Measurements from ENCODE around the gene CDT1. TPM values are rescaled to one million over a fixed set of nuclear protein-coding genes. Genes with fewer than 3 reads are reported as not detected.

CDT1 gene
- total RNA-seq, 1 experiment from 2014 or later: 154 TPM

- DNase-seq (ENCODE audit: low spot score): no peak
- ATAC-seq: peak; percentile 32
- peaks cover 13% of the 10 kb centered on the region for H3K4me1 Mint-ChIP-seq
- no peak overlapping the region for H3K27ac Mint-ChIP-seq
- 0 out of 2 replicates have a peak, but pooled peaks cover 3% of the 10 kb centered on the region for H3K27me3 Mint-ChIP-seq (ENCODE audit: low read depth)
- TF ChIP-seq E2F5 (CRISPR knock-in tag; IDR thresholded peaks at IDR 0.05) (0 out of 2 replicates have a peak, but pooled peaks have one; percentile 17), SP1 (CRISPR knock-in tag; conservative IDR thresholded peaks at IDR 0.05) (no peak), TEAD4 (CRISPR knock-in tag; IDR thresholded peaks at IDR 0.05) (no peak), SOX15 (CRISPR knock-in tag; IDR thresholded peaks at IDR 0.05) (no peak), MXD4 (CRISPR knock-in tag; IDR thresholded peaks at IDR 0.05; ENCODE audit: borderline replicate concordance) (no peak), USF1 (CRISPR knock-in tag; IDR thresholded peaks at IDR 0.05) (no peak), ZBTB21 (CRISPR knock-in tag; IDR thresholded peaks at IDR 0.05; ENCODE audit: borderline replicate concordance) (no peak)
- POLR2A ChIA-PET: interaction anchor here (1.0 to 1.5 kb wide), 3 partner anchors 12 to 26 kb away, joined by 3 to 4 read pairs (median 3); no protein-coding TSS in a partner anchor
- no peak overlapping the region for H3K4me3 Mint-ChIP-seq
- CTCF ChIA-PET: interaction anchor here (0.6 to 10.5 kb wide), 24 partner anchors 8 to 383 kb away, joined by 3 to 117 read pairs (median 5); partner anchors contain the start of gene MVD
- H3K36me3 Mint-ChIP-seq: no peaks in the 10 kb centered on the region
- no peaks in the 10 kb centered on the region for H3K9me3 Mint-ChIP-seq
Observed at GRCh38 chr16:88784856-88785105, 18.8 kb upstream of the CDT1 start.

DNA sequence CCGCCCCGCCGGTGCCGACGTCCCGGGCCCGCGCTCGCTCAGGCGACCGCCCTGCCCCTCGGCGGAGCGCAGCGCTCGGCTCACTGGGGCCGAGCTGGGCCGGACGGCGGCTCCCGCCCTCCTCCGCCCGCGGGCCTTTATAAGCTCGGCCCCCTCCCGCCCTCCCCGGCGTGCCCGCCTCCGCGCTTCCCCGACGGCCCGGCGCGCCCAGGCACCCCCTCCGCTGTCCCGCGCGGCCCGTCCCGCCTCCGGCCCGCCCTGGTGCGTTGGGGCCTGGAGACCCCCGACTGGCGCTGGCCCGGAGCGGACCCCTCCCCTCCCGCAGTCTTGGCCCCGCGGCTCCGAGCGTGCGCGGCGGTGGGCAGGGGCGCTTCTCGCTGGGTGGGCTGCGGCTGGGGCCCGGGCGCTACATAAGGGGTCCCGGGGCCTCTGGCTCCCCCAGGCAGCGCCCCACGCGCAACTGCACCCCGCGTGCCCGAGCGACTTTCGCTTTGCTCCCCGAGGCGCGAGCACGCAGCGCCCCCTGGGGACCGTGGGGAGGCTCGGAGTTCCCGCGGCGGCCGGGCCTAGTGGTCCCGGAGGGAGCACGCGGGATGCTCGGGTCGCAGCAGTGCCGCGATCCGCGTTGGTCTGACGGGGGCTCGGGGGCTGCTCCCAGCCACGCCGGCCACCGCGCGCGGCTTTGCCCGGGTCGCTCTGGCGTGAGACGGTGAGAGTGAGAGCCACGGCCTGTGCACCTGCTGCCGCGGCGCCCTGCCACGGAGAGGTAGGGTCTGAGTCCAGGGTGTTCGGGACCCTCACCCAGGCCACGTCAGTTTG lies 18.3 kb upstream of the CDT1 start, which contains the start of gene PIEZO1:
TSS of gene PIEZO1 (minus strand) at position 115 of the 819 bp plus-strand sequence. CDS start 256 bp downstream, outside the sequence.
- ATAC-seq (peak; percentile 40), DNase-seq (ENCODE audit: low spot score) (peak; percentile 53)
- H3K4me3 Mint-ChIP-seq: peak within 1 kb of the TSS; percentile 73
- ChIA-PET CTCF (interaction anchor here (0.6 to 10.5 kb wide), 11 partner anchors 9 to 347 kb away, joined by 3 to 117 read pairs (median 8); partner anchors contain the start of gene APRT), POLR2A (interaction anchor here (0.5 to 1.1 kb wide), 3 partner anchors 16 to 108 kb away, joined by 3 to 4 read pairs (median 3); no protein-coding TSS in a partner anchor)
- 0 out of 2 replicates have a peak, but pooled peaks cover 3% of the 10 kb centered on the region for H3K27me3 Mint-ChIP-seq (ENCODE audit: low read depth)
- H3K4me1 Mint-ChIP-seq: peaks cover 16% of the 10 kb centered on the region
- no peak within 1 kb of the TSS for H3K27ac Mint-ChIP-seq
- no peaks in the 10 kb centered on the region for H3K36me3 Mint-ChIP-seq
- H3K9me3 Mint-ChIP-seq: no peaks in the 10 kb centered on the region
- TF ChIP-seq HMGA2 (CRISPR knock-in tag; IDR thresholded peaks at IDR 0.05): no peak
- TF ChIP-seq PREB (CRISPR knock-in tag; IDR thresholded peaks at IDR 0.05; ENCODE audit: borderline replicate concordance): 0 out of 2 replicates have a peak, but pooled peaks have one; percentile 28
- peak; percentile 27; the same call in 1 of the 2 replicates for TF ChIP-seq E2F5 (CRISPR knock-in tag; IDR thresholded peaks at IDR 0.05)
- no peak for TF ChIP-seq E2F4 (CRISPR knock-in tag; IDR thresholded peaks at IDR 0.05; ENCODE audit: borderline replicate concordance, low read depth)
- no peak for TF ChIP-seq ZNF416 (CRISPR knock-in tag; IDR thresholded peaks at IDR 0.05)
- 0 out of 2 replicates have a peak, but pooled peaks have one; percentile 22 for TF ChIP-seq PRRX2 (CRISPR knock-in tag; IDR thresholded peaks at IDR 0.05)
- peak; percentile 25; the same call in 1 of the 2 replicates for TF ChIP-seq MYBL2 (CRISPR knock-in tag; IDR thresholded peaks at IDR 0.05)
- no peak for TF ChIP-seq ZNF425 (CRISPR knock-in tag; conservative IDR thresholded peaks at IDR 0.05)
- TF ChIP-seq STAT6 (CRISPR knock-in tag; conservative IDR thresholded peaks at IDR 0.05; ENCODE audit: low read depth): no peak
- no peak for TF ChIP-seq NFE2L1 (CRISPR knock-in tag; IDR thresholded peaks at IDR 0.05)
- TF ChIP-seq TEAD4 (CRISPR knock-in tag; IDR thresholded peaks at IDR 0.05): no peak
- TF ChIP-seq MAX (CRISPR knock-in tag; IDR thresholded peaks at IDR 0.05): peak; percentile 56; the same call in 1 of the 2 replicates
- TF ChIP-seq ZNF512 (CRISPR knock-in tag; IDR thresholded peaks at IDR 0.05; ENCODE audit: borderline replicate concordance): no peak
- no peak for TF ChIP-seq SMAD4 (CRISPR knock-in tag; IDR thresholded peaks at IDR 0.05)
- TF ChIP-seq ZNF232 (CRISPR knock-in tag; IDR thresholded peaks at IDR 0.05): no peak
- no peak for TF ChIP-seq SMAD3 (CRISPR knock-in tag; IDR thresholded peaks at IDR 0.05; ENCODE audit: borderline replicate concordance)

Measured in WTC11 (cell line).